Endometrium (tissue), 2 donors: ENCODE measurements around the gene P3R3URF.
A peak's percentile ranks its signal among the peaks of the same experiment; 100 is the strongest.

Experiments
- FAIRE-seq: peaks from 2 replicates; lab custom pipeline; 2012; peaks lifted over from hg19 to GRCh38; lab: Jason Lieb, UNC
- donor health status: control.
- donor health status: control.

The P3R3URF gene

GRCh38 chr1:46172321-46172720, 4.0 kb downstream of the P3R3URF start:
- no peak for FAIRE-seq

- no peak for FAIRE-seq
Observed at GRCh38 chr1:46171871-46172270, 4.4 kb downstream of the P3R3URF start.

DNA sequence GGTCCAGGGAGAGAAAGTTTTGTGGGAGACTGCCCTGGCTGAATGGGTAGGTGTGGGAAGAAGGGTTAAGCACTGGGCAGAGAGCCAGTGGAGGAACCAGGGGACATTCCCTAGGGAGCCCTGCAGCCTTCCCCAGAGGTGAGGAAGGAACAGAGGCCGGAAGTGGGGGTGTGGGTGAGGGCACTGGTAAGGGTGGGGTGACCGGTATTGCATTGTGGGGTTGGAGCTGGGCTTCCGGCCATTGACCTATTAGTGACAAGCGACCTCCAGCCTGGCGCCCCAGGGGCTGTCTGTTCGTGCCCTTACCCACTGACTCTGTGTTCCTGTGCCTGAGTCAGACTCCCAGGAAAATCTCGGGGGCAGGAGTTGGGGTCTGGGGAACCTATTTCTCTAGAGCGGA, 4.9 kb downstream of the P3R3URF start:
- no peak for FAIRE-seq

DNA sequence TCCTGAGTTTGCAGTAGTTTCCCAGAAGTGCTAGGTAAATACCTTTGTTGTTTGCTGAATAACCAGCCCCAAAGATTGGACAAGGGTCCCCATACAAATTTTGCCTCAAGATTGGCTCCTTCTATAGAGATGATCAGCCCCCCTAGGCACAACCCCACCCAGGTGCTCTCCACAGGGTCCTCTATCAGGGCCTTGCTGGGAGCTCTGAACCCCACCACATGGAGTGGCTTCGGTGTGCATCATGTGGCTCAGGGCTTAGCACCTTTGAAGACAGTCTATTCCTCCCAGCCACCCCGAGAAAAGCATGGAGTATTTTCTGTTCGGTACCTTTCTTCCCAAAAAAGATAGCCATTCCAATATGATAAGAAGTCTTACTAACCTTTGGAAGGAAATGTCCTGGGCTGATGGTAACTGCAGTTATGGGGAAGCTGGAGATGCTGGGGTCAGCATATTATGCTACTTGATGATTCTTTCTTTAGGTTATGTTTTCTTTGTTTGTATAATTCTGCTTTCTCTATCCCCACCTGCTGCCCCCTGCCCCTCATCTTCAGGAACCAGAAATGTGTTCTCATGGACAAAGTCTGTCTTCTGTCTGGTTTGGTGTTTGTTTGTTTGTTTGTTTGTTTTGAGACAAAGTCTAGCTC, 6.4 kb downstream of the P3R3URF start:
- no peak for FAIRE-seq

GRCh38 chr1:46168477-46168876, 7.8 kb downstream of the P3R3URF start:
- FAIRE-seq = no peak

GRCh38 chr1:46166521-46167462, 9.5 kb downstream of the P3R3URF start:
- FAIRE-seq = no peak

DNA sequence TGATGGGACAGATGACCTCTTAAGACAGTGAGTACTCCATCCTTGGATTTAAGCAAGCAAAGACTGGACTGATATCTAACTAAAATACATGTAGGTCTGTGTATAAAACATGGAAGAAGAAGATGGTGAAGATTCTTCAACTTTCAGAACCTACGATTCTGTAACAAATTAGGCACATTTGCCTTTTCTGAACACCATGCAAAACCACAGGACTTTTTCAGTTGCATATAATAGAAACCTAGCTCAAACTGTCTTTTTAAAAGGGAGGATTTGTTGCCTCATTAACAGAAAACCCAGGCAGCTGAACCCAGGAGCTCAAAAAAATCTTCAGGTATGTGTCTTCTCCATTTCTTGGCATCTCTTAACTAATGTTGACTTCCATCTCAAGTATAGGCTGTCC, 16.1 kb downstream of the P3R3URF start:
- no peak for FAIRE-seq

DNA sequence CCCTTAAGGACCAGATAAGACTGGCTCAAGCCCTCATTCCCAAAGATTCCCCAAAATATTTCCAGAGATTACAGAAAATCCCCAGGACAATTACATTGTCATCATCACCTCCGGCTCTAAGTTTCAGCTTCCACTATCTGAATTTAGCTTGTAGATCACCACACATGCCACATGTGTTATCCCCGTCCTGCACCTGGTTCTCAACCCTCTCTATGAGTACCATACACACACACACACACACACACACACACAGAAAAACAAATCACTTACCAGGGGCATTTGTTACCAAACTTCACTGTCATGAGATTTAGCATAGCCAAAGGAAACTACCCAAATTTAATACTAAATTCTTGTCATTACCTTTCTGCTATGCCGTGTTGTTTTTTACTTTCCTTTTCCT, 16.8 kb downstream of the P3R3URF start:
- no peak for FAIRE-seq

DNA sequence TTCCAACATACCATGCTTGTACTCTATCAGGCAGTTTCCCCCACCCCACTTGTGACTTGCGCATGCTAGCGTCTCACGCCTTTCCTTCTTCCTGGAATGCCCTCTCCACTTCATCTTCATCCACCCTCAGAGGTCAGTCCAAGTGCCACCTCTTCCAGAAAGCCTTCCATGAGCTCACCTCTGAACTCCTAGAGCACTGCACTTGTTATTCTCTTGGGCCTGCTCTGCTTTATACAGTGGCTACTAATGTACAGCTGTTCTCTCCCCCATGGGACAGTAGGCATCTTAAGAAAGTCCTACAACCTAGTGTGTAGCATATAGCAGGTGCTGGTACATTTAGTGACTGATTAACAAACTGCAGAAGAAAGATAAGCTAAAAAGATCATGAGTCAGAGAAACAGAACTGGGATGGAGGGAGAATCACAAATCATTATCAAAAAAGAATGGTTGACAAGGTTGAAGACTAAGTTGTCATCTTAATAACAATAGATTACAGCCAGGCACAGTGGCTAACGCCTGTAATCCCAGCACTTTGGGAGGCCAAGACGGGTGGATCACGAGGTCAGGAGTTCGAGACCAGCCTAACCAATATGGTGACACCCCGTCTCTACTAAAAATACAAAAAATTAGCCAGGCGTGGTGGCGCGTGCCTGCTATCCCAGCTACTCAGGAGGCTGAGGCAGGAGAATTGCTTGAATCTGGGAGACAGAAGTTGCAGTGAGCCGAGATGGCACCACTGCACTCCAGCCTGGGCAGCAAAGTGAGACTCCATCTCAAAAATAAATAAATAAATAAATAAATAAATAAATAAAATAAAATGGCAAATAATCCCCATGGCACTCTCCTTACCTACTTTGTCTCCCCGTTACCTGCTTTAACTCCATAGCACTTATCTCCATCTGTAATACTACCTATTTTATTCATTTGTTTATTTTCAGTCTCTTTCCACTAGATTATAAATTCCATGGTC, 17.7 kb downstream of the P3R3URF start:
- no peak for FAIRE-seq

DNA sequence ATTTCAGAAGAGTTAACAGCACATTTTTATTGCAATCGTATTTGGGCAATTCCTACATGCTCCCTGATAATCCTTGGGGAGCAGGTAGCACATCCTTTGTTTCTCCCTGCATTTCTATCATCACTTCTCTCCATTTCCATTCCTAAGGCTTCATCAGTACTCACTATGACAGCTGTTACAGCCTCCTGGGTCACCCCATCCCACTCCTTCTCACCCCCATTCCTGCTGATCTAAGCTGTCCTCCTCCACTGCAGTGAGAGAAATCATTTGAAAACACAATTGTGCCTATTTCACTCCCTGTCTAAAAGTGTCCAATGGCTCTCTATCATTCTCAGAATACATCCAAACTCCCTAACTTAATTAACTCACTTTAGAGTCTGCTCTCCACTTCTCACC, 18.4 kb downstream of the P3R3URF start:
- no peak for FAIRE-seq

DNA sequence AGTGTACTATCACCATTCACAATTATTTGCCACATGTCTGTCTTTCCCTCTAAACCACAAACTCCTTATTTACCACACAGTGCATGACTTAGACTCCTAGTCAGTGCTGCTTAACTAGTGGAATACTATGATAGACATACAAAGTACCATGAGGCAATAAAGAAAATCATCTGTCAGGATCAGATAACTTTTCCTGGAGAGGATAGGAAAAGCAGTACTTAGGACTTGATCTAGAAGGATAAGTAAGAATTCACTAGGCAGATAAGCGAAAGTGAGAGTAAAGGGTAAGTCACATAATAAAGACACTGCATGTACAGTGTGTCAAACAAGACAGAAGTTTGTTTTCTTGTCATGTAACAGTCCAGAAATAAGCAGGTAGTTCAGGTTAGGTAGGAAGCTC, 22.6 kb downstream of the P3R3URF start:
- no peak for FAIRE-seq

GRCh38 chr1:46153228-46153627, 23.1 kb downstream of the P3R3URF start:
- no peak for FAIRE-seq

DNA sequence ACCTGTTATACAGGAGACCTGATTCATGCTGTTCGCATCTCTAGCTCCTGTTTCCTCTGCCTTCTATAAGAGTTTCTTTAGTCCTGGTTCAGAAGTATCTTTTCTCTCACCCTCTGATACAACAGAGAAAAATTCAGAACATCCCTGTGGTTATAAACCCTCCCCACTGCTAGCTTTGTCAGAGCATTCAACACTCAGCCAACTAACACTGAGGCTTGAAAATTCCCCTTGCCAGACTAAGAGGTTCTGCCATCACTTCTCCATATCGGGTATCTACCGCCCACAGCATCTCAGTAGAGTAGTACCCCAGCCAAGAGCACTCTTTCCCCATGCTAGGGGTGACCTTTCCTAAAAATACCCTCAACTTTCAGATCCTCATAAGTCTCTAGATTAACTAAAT, 24.3 kb downstream of the P3R3URF start:
- no peak for FAIRE-seq

- FAIRE-seq = no peak
Observed at GRCh38 chr1:46150085-46150484, 26.2 kb downstream of the P3R3URF start.

GRCh38 chr1:46148318-46148717, 28.0 kb downstream of the P3R3URF start:
- no peak for FAIRE-seq

GRCh38 chr1:46137916-46138315, 38.4 kb downstream of the P3R3URF start:
- no peak for FAIRE-seq

- FAIRE-seq = no peak
Observed at GRCh38 chr1:46136711-46137110, 39.6 kb downstream of the P3R3URF start.

DNA sequence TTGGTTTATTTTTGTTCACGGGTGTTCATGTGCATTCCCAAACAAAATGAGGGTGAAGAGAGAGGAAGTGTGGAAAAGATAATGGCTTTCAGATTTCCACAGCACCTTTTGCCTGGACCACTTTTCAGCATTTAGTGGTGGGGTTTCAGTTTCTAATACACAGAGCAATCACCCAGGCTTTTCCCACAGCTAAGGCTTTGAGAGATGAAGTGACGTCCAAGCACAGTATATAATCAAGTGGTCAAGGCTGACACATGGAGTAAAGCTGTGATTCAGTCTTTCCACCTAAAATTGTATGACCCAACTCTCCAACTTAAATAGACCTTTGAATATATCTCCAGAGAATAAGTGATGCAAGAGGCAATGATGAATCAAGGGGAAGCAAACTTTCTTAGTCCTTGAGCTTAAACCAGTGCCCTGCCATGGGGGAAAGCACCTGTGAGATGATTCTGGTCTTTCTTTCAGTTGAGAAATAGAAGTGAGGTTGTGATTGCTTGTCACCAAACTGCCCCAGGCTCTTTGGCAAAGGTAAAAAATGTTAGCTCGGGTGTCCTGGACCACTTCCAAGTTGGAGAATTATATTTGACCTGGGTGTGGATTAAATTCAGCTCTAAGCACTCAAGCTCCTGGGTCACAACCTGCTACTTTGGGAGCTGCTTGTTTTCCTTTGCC, 41.5 kb downstream of the P3R3URF start:
- FAIRE-seq = no peak

- no peak for FAIRE-seq
Observed at GRCh38 chr1:46133781-46134350, 42.4 kb downstream of the P3R3URF start.

GRCh38 chr1:46133181-46133658, 43.1 kb downstream of the P3R3URF start:
- no peak for FAIRE-seq

- FAIRE-seq = peak; percentile 98
Observed at GRCh38 chr1:46132529-46133180, 43.6 kb downstream of the P3R3URF start, which contains the start of gene PIK3R3. Gene PIK3R3, minus strand, starts transcription at chr1:46132629. Its CDS starts 677 bp downstream, at chr1:46131952.
